Measurements from ENCODE around the gene WRAP73. TPM values are rescaled to one million over a fixed set of nuclear protein-coding genes. Genes with fewer than 3 reads are reported as not detected.

WRAP73 gene
- total RNA-seq, 1 experiment from 2014 or later = 51.4 TPM

DNA sequence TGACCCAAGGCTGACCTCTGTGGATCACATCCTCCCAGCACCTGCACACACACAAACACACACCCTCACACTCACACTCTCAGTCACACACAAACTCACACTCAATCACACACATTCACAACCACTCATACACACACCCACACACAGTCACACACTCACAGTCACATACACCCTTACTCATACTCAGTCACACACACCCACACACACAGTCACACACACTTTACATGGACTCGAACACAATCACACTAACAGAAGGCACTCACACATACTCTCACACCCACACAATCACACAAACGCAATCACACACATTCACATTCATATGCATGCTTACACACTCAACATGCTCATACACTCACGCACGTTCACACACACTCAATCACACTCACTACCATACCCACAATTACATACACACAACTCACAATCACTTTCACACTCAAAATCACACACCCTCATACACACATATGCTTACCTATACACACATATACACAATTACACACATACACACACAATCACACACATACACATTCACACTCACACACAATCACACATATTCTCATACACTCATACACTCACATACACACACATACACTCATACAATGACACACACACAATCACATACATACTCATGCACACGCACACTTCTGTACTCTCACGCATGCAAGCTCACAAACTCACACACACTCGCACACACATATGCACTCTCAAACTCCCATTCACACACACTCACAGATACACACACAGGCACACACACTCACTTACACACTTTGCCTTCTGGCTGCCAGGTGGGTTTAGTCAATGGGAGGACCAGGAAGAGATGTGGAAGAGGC is 44.7 kb downstream of the WRAP73 start:
- BruUV-seq (replicated peaks) = no TSS peak
- Histone ChIP-seq H3K4me2 (ENCODE audit: low read length) (peak overlapping the region; percentile 35), H4K20me1 (ENCODE audit: insufficient read depth) (no peaks in the 10 kb centered on the region), H3K4me1 (ENCODE audit: control insufficient read depth in 1 of 2, insufficient read depth in 2 of 2, low read length in 2 of 2) (peaks cover 3 to 20% of the 10 kb centered on the region in 2 experiments; a peak in 2 of 4 replicates), H2AFZ (ENCODE audit: low read depth, low read length, poor library complexity, severe bottlenecking) (no peak overlapping the region), H3K4me3 (replicated peaks in 1 of 2; ENCODE audit: low read depth in 1 of 2, low read length in 2 of 2) (no peak overlapping the region), H3K9me3 (ENCODE audit: control insufficient read depth in 1 of 2, insufficient read depth in 1 of 2, low read depth in 1 of 2, low read length in 2 of 2) (no peaks in the 10 kb centered on the region), H3K27ac (ENCODE audit: low read depth, low read length) (no peak overlapping the region), H3K79me2 (ENCODE audit: insufficient read depth, low read length) (no peaks in the 10 kb centered on the region), H3K9ac (ENCODE audit: low read length) (no peak overlapping the region), H3K9me2 (ENCODE audit: insufficient read depth) (no peaks in the 10 kb centered on the region), H3K36me3 (ENCODE audit: control insufficient read depth in 1 of 2, insufficient read depth in 2 of 2, low read length in 2 of 2) (no peaks in the 10 kb centered on the region), H3K27me3 (ENCODE audit: insufficient read depth, low read length) (no peaks in the 10 kb centered on the region)
- intact Hi-C loops (cut with micrococcal nuclease) = loop anchor here (10.0 kb wide), 1 partner anchor 1020 kb away; the partner anchor contains the start of gene PRXL2B
- ChIA-PET POLR2A (no interaction called here), CTCF (interaction anchor here (0.7 to 1.5 kb wide), 2 partner anchors 14 kb away, joined by 3 read pairs; no protein-coding TSS in a partner anchor), RAD21 (ENCODE audit: low non-redundant PET in 1 of 2, low total read pairs in 2 of 2, uncharacterized antibody in 2 of 2, unreplicated experiment in 2 of 2) (no interaction called here)
- no peak for DNase-seq (ENCODE audit: low read depth, low spot score)
- no peak; the same call in 1 of the 2 replicates for ATAC-seq
- TF ChIP-seq POLR2AphosphoS5 (IDR thresholded peaks at IDR 0.05; ENCODE audit: low read depth, low read length) (no peak), ATF3 (IDR thresholded peaks at IDR 0.05) (no peak), EGR1 (IDR thresholded peaks at IDR 0.05; ENCODE audit: low read depth) (no peak), YY1 (IDR thresholded peaks at IDR 0.05; ENCODE audit: extremely low read depth, insufficient replicate concordance, low read depth, low read length) (no peak), CEBPB (IDR thresholded peaks at IDR 0.05; ENCODE audit: low read depth) (no peak), FOSL1 (IDR thresholded peaks at IDR 0.05; ENCODE audit: low read depth) (no peak), ELF1 (IDR thresholded peaks at IDR 0.05; ENCODE audit: borderline replicate concordance, low read depth) (no peak), EZH2phosphoT487 (IDR thresholded peaks at IDR 0.05; ENCODE audit: borderline replicate concordance) (no peak), RAD21 (IDR thresholded peaks at IDR 0.05; ENCODE audit: low read depth) (no peak), SP1 (IDR thresholded peaks at IDR 0.05; ENCODE audit: low read depth) (no peak), SIN3A (IDR thresholded peaks at IDR 0.05; ENCODE audit: low read depth) (no peak)
